IMR-90 (cell line): ENCODE data around the gene STAP2. TPM values are rescaled to one million over a fixed set of nuclear protein-coding genes. Genes with fewer than 3 reads are reported as not detected.

ENCODE experiments used
- ATAC-seq: fragments of 200-7000 bp; cut with Tn5 transposase; 2 replicates; pipeline ENCODE4 v1.9.1; 2020; ENCODE audit warnings: low read depth, mild to moderate bottlenecking, moderate library complexity
- BruUV-seq: library from RNA; stranded (reverse); fragments of 400-500 nt; replicated peaks from 2 replicates; lab custom pipeline; 2021; lab: Mats Ljungman, UMichigan
- CTCF ChIA-PET: fragments of 300-600 bp; formaldehyde crosslinking; extraction: SDS; loops from one replicate; lab custom pipeline; 2021; ENCODE audit warnings: antibody characterized with exemption; lab: Yijun Ruan, JAX
- POLR2A ChIA-PET: fragments of 300-600 bp; sonication (Branson Sonifier 250); formaldehyde crosslinking; loops from one replicate; lab custom pipeline; 2022; ENCODE audit warnings: antibody characterized with exemption; ENCODE audit not compliant: unreplicated experiment; lab: Charles Lee
- DNase-seq: peaks from one replicate; pipeline ENCODE4 v3.0.0; 2013
- H2AFZ ChIP-seq: replicated peaks from 2 replicates; pipeline ENCODE3; 2013; ENCODE audit warnings: low read length, mild to moderate bottlenecking; ENCODE audit not compliant: poor library complexity
- H2AK5ac ChIP-seq: 2 replicates; pipeline ENCODE4 v1.6.1; 2013; ENCODE audit warnings: low read depth, low read length, inconsistent platforms
- H2AK9ac ChIP-seq: replicated peaks from 2 replicates; pipeline ENCODE3; 2013; ENCODE audit warnings: mild to moderate bottlenecking, low read depth, low read length, moderate library complexity; ENCODE audit not compliant: poor library complexity
- H2BK120ac ChIP-seq: 2 replicates; pipeline ENCODE4 v1.6.1; 2013; ENCODE audit warnings: low read depth, low read length, inconsistent platforms
- H2BK15ac ChIP-seq: 3 replicates; pipeline ENCODE4 v1.6.1; 2013; ENCODE audit warnings: low read depth, low read length, inconsistent platforms
- H2BK20ac ChIP-seq: 2 replicates; pipeline ENCODE4 v1.6.1; 2013; ENCODE audit warnings: low read depth, mild to moderate bottlenecking, inconsistent platforms, low read length, moderate library complexity
- H2BK5ac ChIP-seq: 2 replicates; pipeline ENCODE4 v1.6.1; 2013; ENCODE audit warnings: mild to moderate bottlenecking, low read depth, low read length, inconsistent platforms; ENCODE audit not compliant: poor library complexity, severe bottlenecking
- H3K14ac ChIP-seq: replicated peaks from 2 replicates; pipeline ENCODE4 v1.6.1; 2013; ENCODE audit warnings: low read depth, low read length, inconsistent platforms
- H3K18ac ChIP-seq: 2 replicates; pipeline ENCODE4 v1.6.1; 2013; ENCODE audit warnings: low read depth, low read length, control low read depth
- H3K23ac ChIP-seq: 2 replicates; pipeline ENCODE4 v1.6.1; 2013; ENCODE audit warnings: low read depth, low read length, inconsistent platforms
- H3K27ac ChIP-seq: 2 replicates; pipeline ENCODE4 v1.5.1; 2013; ENCODE audit warnings: mild to moderate bottlenecking, control low read depth, low read length; ENCODE audit not compliant: insufficient read depth
- H3K27me3 ChIP-seq: 2 replicates; pipeline ENCODE4 v1.6.1; 2013; ENCODE audit warnings: low read length; ENCODE audit not compliant: control insufficient read depth, insufficient read depth
- H3K36me3 ChIP-seq: 2 replicates; pipeline ENCODE4 v1.6.1; 2013; ENCODE audit warnings: low read length, mixed read lengths; ENCODE audit not compliant: control insufficient read depth, insufficient read depth
- H3K4ac ChIP-seq: 2 replicates; pipeline ENCODE4 v1.6.1; 2013; ENCODE audit warnings: low read depth, low read length, inconsistent platforms
- H3K4me1 ChIP-seq: 2 replicates; pipeline ENCODE4 v1.6.1; 2013; ENCODE audit warnings: low read length, mixed read lengths; ENCODE audit not compliant: control insufficient read depth, insufficient read depth
- H3K4me2 ChIP-seq: 2 replicates; pipeline ENCODE4 v1.6.1; 2013; ENCODE audit warnings: low read depth, mild to moderate bottlenecking, control low read depth, low read length, moderate library complexity
- H3K4me3 ChIP-seq: 2 replicates; pipeline ENCODE4 v1.5.1; 2013; ENCODE audit warnings: low read depth, mild to moderate bottlenecking, control low read depth, low read length, moderate library complexity; ENCODE audit not compliant: insufficient read depth
- H3K56ac ChIP-seq: 2 replicates; pipeline ENCODE4 v1.6.1; 2013; ENCODE audit warnings: low read length, inconsistent platforms; ENCODE audit not compliant: insufficient read depth; ENCODE audit errors: extremely low read depth
- H3K79me1 ChIP-seq, 2 experiments: 2 replicates each; pipeline ENCODE4 v1.6.1; 2013; ENCODE audit warnings: low read length in 2 of 2, inconsistent platforms in 1 of 2, low read depth in 1 of 2
- H3K9ac ChIP-seq: 2 replicates; pipeline ENCODE4 v1.6.1; 2013; ENCODE audit warnings: low read depth, low read length, control low read depth
- H3K9me1 ChIP-seq: 2 replicates; pipeline ENCODE4 v1.6.1; 2013; ENCODE audit warnings: low read length, inconsistent platforms; ENCODE audit not compliant: insufficient read depth
- H3K9me3 ChIP-seq: 2 replicates; pipeline ENCODE4 v1.6.1; 2013; ENCODE audit warnings: low read length; ENCODE audit not compliant: control insufficient read depth, insufficient read depth
- H4K20me1 ChIP-seq: 2 replicates; pipeline ENCODE4 v1.6.1; 2013; ENCODE audit warnings: low read length, inconsistent platforms; ENCODE audit not compliant: insufficient read depth
- H4K5ac ChIP-seq: 2 replicates; pipeline ENCODE4 v1.6.1; 2013; ENCODE audit warnings: mild to moderate bottlenecking, low read depth, low read length, control low read depth
- H4K8ac ChIP-seq, 2 experiments: 2 replicates each; pipeline ENCODE4 v1.6.1; 2013; ENCODE audit warnings: low read depth in 2 of 2, low read length in 2 of 2, control low read depth in 1 of 2, inconsistent platforms in 1 of 2
- H4K91ac ChIP-seq: 2 replicates; pipeline ENCODE4 v1.6.1; 2013; ENCODE audit warnings: low read depth, low read length, inconsistent platforms; ENCODE audit not compliant: insufficient read depth
- CEBPB ChIP-seq: IDR thresholded peaks from 2 replicates; pipeline ENCODE4 v1.6.1; 2012; ENCODE audit warnings: low read depth, low read length, improper control_type of control experiment
- ELK1 ChIP-seq: fragments of 150-350 bp; IDR thresholded peaks from 2 replicates; pipeline ENCODE4 v1.6.1; 2016; ENCODE audit warnings: low read depth, mild to moderate bottlenecking, low read length, moderate library complexity, borderline replicate concordance
- FOS ChIP-seq: fragments of 150-350 bp; IDR thresholded peaks from 2 replicates; pipeline ENCODE4 v1.6.1; 2016; ENCODE audit warnings: low read depth, low read length
- MXI1 ChIP-seq: IDR thresholded peaks from 2 replicates; pipeline ENCODE4 v1.6.1; 2012; ENCODE audit warnings: low read depth, mild to moderate bottlenecking, low read length, moderate library complexity, borderline replicate concordance
- POLR2A ChIP-seq: IDR thresholded peaks from 2 replicates; pipeline ENCODE4 v1.6.1; 2012; ENCODE audit warnings: mild to moderate bottlenecking, low read depth, low read length
- RCOR1 ChIP-seq: IDR thresholded peaks from 2 replicates; pipeline ENCODE4 v1.6.1; 2012; ENCODE audit warnings: mild to moderate bottlenecking, low read length, improper control_type of control experiment; ENCODE audit not compliant: insufficient replicate concordance
- RFX5 ChIP-seq: IDR thresholded peaks from 2 replicates; pipeline ENCODE4 v1.8.0; 2012; ENCODE audit warnings: low read depth, mild to moderate bottlenecking, low read length, moderate library complexity
- SMC3 ChIP-seq: fragments of 150-350 bp; IDR thresholded peaks from 2 replicates; pipeline ENCODE4 v1.6.1; 2016; ENCODE audit warnings: low read depth, mild to moderate bottlenecking, antibody characterized with exemption, low read length, moderate library complexity
- WGBS, 2 experiments: methylation state at CpG; one replicate each; pipeline versions ENCODE4 v1.1.5 to v1.1.7; 2013; ENCODE audit warnings: missing lambda C conversion rate in 2 of 2; ENCODE audit not compliant: insufficient read length in 1 of 2; ENCODE audit errors: extremely low coverage in 2 of 2; 5-methylcytosine and 5-hydroxymethylcytosine counted together
- dilution Hi-C: fragments of 300-500 bp; cut with HindIII; formaldehyde crosslinking; loops from one replicate; pipeline ENCODE4 v1.14.3; 2018; ENCODE audit warnings: low sequenced_read_pairs; ENCODE audit not compliant: unreplicated experiment
- in situ Hi-C: fragments of 300-500 bp; cut with MboI; formaldehyde crosslinking; loops from 3 replicates; pipeline ENCODE4 v1.14.3; 2019; ENCODE audit warnings: low sequenced_read_pairs, inconsistent platforms, mixed read lengths
- intact Hi-C: fragments of 100-400 bp; cut with micrococcal nuclease; formaldehyde crosslinking; loops from 2 replicates; pipeline ENCODE4 v1.10.0; 2022
- polyA plus RNA-seq, 3 experiments: library from polyadenylated mRNA; depleted of rRNA; stranded (reverse); fragments of >200 nt; gene quantifications; 2 replicates each; pipeline ENCODE4 v1.2.3, GENCODE V29; 2012; ENCODE audit warnings: low replicate concordance in 1 of 3
- total RNA-seq: library from RNA; depleted of rRNA; stranded (reverse); fragments of >200 nt; gene quantifications from 2 replicates; pipeline ENCODE4 v1.2.3, GENCODE V29; 2012
- TF ChIP-seq, protein P1 (sequence below): conservative IDR thresholded peaks from 2 replicates; pipeline ENCODE4 v1.5.1; 2012; ENCODE audit warnings: mild to moderate bottlenecking, low read depth, low read length, improper control_type of control experiment

Gene STAP2
- total and polyA plus RNA-seq, 2 of the 4 experiments (the other 2 are of a cell fraction), result 1.3 to 3.4 TPM

- H3K4ac ChIP-seq, result no peak overlapping the region
Observed at GRCh38 chr19:4298810-4299550, 39.6 kb downstream of the STAP2 start.

More at GRCh38 chr19:4298810-4299550, 39.6 kb downstream of the STAP2 start:
- POLR2A ChIA-PET, result no interaction called here
- Histone ChIP-seq H4K5ac (no peak overlapping the region), H3K9ac (no peak overlapping the region), H3K27ac (no peak overlapping the region), H3K23ac (no peak overlapping the region), H3K4me1 (peaks cover 3% of the 10 kb centered on the region; the same call in 1 of the 2 replicates), H2AFZ (no peak overlapping the region), H3K9me1 (peaks cover 3% of the 10 kb centered on the region; the same call in 1 of the 2 replicates), H2AK5ac (no peak overlapping the region), H2AK9ac (no peak overlapping the region), H3K27me3 (peaks cover 12% of the 10 kb centered on the region), H4K20me1 (no peaks in the 10 kb centered on the region), H3K18ac (no peak overlapping the region), H2BK20ac (no peak overlapping the region), H3K14ac (no peak overlapping the region), H2BK15ac (no peak overlapping the region), H3K79me1 (no peaks in the 10 kb centered on the region), H3K56ac (no peak overlapping the region), H2BK5ac (no peak overlapping the region), H3K9me3 (no peaks in the 10 kb centered on the region), H3K4me3 (no peak overlapping the region), H4K91ac (no peak overlapping the region), H3K4me2 (no peak overlapping the region), H2BK120ac (no peak overlapping the region), H4K8ac (no peak overlapping the region), H3K36me3 (no peaks in the 10 kb centered on the region)
- dilution Hi-C loops, result no loop called here
- intact Hi-C loops, result no loop called here
- no peak for ATAC-seq
- 60% methylated on average over 1 of the region's 8 CpGs; no CpG with 5 or more reads in 1 of the 2 experiments for WGBS, 2 experiments
- in situ Hi-C loops, result no loop called here
- TF ChIP-seq CEBPB (no peak), RCOR1 (no peak), ELK1 (no peak), MXI1 (no peak), RFX5 (no peak), POLR2A (no peak), FOS (no peak), SMC3 (no peak)
- TF ChIP-seq, protein P1, sequence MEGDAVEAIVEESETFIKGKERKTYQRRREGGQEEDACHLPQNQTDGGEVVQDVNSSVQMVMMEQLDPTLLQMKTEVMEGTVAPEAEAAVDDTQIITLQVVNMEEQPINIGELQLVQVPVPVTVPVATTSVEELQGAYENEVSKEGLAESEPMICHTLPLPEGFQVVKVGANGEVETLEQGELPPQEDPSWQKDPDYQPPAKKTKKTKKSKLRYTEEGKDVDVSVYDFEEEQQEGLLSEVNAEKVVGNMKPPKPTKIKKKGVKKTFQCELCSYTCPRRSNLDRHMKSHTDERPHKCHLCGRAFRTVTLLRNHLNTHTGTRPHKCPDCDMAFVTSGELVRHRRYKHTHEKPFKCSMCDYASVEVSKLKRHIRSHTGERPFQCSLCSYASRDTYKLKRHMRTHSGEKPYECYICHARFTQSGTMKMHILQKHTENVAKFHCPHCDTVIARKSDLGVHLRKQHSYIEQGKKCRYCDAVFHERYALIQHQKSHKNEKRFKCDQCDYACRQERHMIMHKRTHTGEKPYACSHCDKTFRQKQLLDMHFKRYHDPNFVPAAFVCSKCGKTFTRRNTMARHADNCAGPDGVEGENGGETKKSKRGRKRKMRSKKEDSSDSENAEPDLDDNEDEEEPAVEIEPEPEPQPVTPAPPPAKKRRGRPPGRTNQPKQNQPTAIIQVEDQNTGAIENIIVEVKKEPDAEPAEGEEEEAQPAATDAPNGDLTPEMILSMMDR, result no peak
- CTCF ChIA-PET, result no interaction called here
- BruUV-seq, result no TSS peak
- DNase-seq, result no peak
